ENCODE data around the gene NUDT14.

- TF ChIP-seq GATA2 (IDR thresholded peaks at IDR 0.05; ENCODE audit: low read depth, low read length) (no peak), GATA3 (IDR thresholded peaks at IDR 0.05; ENCODE audit: low read depth, low read length) (no peak)
Observed at GRCh38 chr14:105167303-105168092, 13.6 kb downstream of the NUDT14 start.

Data from SH-SY5Y (cell line).